Mesothelial cell of epicardium (in vitro differentiated cells): ENCODE data around the gene RASSF6. TPM values are rescaled to one million over a fixed set of nuclear protein-coding genes. Genes with fewer than 3 reads are reported as not detected.

ENCODE experiments used
- DNase-seq, 2 experiments: peaks; one replicate each; pipeline ENCODE4 v3.0.0; 2021; ENCODE audit warnings: low spot score in 2 of 2; ENCODE audit not compliant: unreplicated experiment in 2 of 2
- H3K27ac Mint-ChIP-seq: 2 replicates; pipeline ENCODE4 v1.8.0; 2021; ENCODE audit warnings: mixed read lengths
- H3K27me3 Mint-ChIP-seq: 2 replicates; pipeline ENCODE4 v1.8.0; 2021; ENCODE audit warnings: low read depth, mixed read lengths
- H3K36me3 Mint-ChIP-seq: 2 replicates; pipeline ENCODE4 v1.8.0; 2021; ENCODE audit warnings: mixed read lengths
- H3K4me1 Mint-ChIP-seq: 2 replicates; pipeline ENCODE4 v1.8.0; 2021; ENCODE audit warnings: mixed read lengths
- H3K4me3 Mint-ChIP-seq: 2 replicates; pipeline ENCODE4 v1.8.0; 2021; ENCODE audit warnings: mild to moderate bottlenecking, moderate library complexity, mixed read lengths
- H3K9me3 Mint-ChIP-seq: 2 replicates; pipeline ENCODE4 v1.8.0; 2021; ENCODE audit warnings: mixed read lengths
- CTCF ChIP-seq: fragments of 200-600 bp; sonication (generic); IDR thresholded peaks from one replicate; pipeline ENCODE4 v1.5.0; 2021; ENCODE audit warnings: antibody characterized with exemption; ENCODE audit not compliant: unreplicated experiment
- total RNA-seq: library from RNA; stranded (reverse); gene quantifications from 3 replicates; pipeline ENCODE4 v1.2.1, GENCODE V29; 2021

The RASSF6 gene
- total RNA-seq, 1 donor from 2014 or later = 1.8 TPM

- no peak for TF ChIP-seq CTCF
- DNase-seq = no peak
- H3K4me1 Mint-ChIP-seq = peaks cover 8% of the 10 kb centered on the region
- no peaks in the 10 kb centered on the region for H3K27me3 Mint-ChIP-seq
- H3K9me3 Mint-ChIP-seq = no peaks in the 10 kb centered on the region
- H3K27ac Mint-ChIP-seq = no peak overlapping the region
- no peaks in the 10 kb centered on the region for H3K36me3 Mint-ChIP-seq
- H3K4me3 Mint-ChIP-seq = no peak overlapping the region
Observed at GRCh38 chr4:73663576-73663975, 43.3 kb upstream of the RASSF6 start.

- H3K27me3 Mint-ChIP-seq = no peaks in the 10 kb centered on the region
- H3K27ac Mint-ChIP-seq = no peak overlapping the region
- H3K4me1 Mint-ChIP-seq = peaks cover 7% of the 10 kb centered on the region
- H3K36me3 Mint-ChIP-seq = no peaks in the 10 kb centered on the region
- no peaks in the 10 kb centered on the region for H3K9me3 Mint-ChIP-seq
- no peak for DNase-seq
- TF ChIP-seq CTCF = peak; percentile 33
- H3K4me3 Mint-ChIP-seq = no peak overlapping the region
Observed at GRCh38 chr4:73662709-73663546, 42.7 kb upstream of the RASSF6 start.

- H3K27ac Mint-ChIP-seq = no peak overlapping the region
- no peak for TF ChIP-seq CTCF
- H3K4me3 Mint-ChIP-seq = no peak overlapping the region
- H3K27me3 Mint-ChIP-seq = no peaks in the 10 kb centered on the region
- H3K4me1 Mint-ChIP-seq = peaks cover 7% of the 10 kb centered on the region
- no peaks in the 10 kb centered on the region for H3K9me3 Mint-ChIP-seq
- DNase-seq = no peak
- H3K36me3 Mint-ChIP-seq = no peaks in the 10 kb centered on the region
Observed at GRCh38 chr4:73661646-73662119, 41.4 kb upstream of the RASSF6 start.

- Mint-ChIP-seq H3K27me3 (no peaks in the 10 kb centered on the region), H3K4me1 (peaks cover 7% of the 10 kb centered on the region), H3K4me3 (no peak overlapping the region), H3K27ac (no peak overlapping the region), H3K9me3 (no peaks in the 10 kb centered on the region), H3K36me3 (no peaks in the 10 kb centered on the region)
- TF ChIP-seq CTCF = no peak
- no peak for DNase-seq
Observed at GRCh38 chr4:73660808-73661207, 40.6 kb upstream of the RASSF6 start.

GRCh38 chr4:73653695-73654106 lies 33.5 kb upstream of the RASSF6 start:
- peaks cover under 1% of the 10 kb centered on the region for H3K9me3 Mint-ChIP-seq

More at GRCh38 chr4:73653695-73654106, 33.5 kb upstream of the RASSF6 start:
- peak; percentile 89 for TF ChIP-seq CTCF
- H3K4me3 Mint-ChIP-seq = no peak overlapping the region
- peaks cover 5% of the 10 kb centered on the region for H3K27me3 Mint-ChIP-seq
- H3K27ac Mint-ChIP-seq = no peak overlapping the region
- DNase-seq = no peak
- no peaks in the 10 kb centered on the region for H3K36me3 Mint-ChIP-seq
- H3K4me1 Mint-ChIP-seq = peaks cover 23% of the 10 kb centered on the region
